Measurements from ENCODE around the gene FAM216B.
"Not testable (repeated sequence)": the region's sequence is repeated elsewhere in the genome, so short reads cannot be mapped to it uniquely, and the experiment has no call there.

The FAM216B gene

DNA sequence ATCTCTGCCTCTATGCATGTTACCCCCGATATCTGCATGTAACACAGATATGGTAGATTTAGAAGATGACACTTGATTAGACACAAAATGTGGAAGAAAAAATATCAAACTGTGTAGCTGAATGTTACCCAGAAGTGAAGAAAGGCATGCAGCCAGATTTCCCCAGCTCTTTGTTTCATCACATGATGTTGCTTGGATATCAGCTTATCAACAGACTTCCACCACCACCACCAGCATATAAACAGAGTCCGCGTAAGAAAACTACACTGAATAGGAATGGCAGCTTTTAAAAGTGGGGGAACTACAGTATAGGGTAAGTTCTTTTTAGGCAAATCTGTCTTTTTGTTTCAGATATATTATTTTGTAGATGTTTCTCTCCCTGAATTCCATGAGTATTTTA lies at the start of gene FAM216B:
FAM216B (plus strand) TSS at position 233 of the 400 bp plus-strand sequence. CDS start 2,484 bp downstream, outside the sequence.
- FAIRE-seq (no peak), DNase-seq (ENCODE audit: insufficient read length, low spot score) (no peak)

DNA sequence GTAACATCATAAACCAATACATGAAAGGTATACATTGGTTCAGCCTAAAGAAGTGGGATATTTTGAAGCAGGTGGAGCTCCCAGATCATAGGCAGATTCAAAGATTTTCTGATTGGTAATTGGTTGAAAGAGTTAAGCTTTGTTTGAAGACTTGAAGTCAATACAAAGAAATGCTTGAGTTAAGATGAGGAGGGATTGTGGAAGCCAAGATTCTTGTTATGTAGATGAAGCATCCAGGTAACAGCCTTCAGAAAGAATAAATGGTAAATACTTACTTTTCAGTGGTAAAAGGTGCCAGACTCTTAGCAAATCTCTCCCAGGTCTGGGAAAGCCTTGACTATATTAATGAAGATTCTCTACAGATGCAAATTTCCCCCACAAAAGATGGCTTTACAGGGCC lies 49.3 kb upstream of the FAM216B start:
- DNase-seq (ENCODE audit: insufficient read length, low spot score) (no peak), FAIRE-seq (no peak)

DNA sequence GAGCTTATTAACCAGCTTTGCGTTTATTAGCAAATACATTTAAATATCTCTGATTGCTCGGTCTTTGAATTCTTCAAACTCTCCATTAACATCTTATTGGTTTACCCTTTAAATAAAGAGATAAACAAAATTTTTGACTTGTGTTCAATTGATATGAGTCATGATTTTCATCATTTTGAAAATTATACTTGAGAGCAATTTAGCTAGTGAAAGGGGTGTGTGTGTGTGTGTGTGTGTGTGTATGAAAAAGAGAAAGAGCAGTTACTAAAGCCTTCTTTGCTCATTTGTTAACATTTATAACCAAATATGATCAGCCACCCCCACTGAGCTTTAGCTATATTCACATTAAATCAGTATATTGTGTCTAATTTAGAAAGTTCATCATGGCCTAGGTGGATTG lies 48.3 kb upstream of the FAM216B start:
- DNase-seq (ENCODE audit: insufficient read length, low spot score) (no peak), FAIRE-seq (no peak)

DNA sequence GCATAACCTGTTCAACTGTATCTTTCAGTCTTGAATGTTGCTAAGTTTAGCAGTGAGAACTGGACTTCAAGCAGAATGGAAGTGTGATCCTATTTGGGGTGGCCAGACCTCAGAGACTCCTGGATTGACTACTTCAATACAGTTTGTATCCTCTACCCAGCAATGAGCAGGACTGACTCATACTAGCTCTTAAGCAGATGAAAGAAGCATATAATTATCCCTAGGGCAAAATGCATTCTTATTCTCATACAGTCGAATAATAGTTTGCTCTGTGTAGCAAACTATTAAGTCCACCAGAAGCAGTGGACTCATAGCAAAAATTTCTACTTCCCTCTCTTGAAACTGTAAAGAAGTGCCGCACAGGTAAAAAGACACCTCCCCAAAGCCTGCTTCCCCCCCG lies 46.4 kb upstream of the FAM216B start:
- FAIRE-seq (no peak), DNase-seq (ENCODE audit: insufficient read length, low spot score) (no peak)

DNA sequence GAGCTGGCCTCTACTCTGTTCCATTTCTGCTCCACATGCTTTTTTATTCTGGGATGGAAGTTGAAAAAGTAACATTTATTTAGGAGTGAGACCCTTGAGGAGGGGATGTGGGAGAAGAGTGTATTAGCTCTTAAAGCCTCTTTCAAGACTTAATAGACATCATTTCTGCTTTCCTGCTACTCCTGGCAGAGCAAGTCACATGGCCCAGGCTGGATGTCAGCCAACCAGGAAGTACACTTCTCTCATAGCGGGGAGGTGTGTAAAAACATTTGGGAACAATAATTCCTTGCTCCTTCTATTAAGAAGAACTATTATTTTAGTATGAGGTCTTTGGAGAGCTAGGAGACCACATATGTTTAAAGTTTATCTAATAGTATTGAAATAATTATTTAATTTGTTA lies 40.6 kb upstream of the FAM216B start:
- DNase-seq (ENCODE audit: insufficient read length, low spot score) (no peak), FAIRE-seq (no peak)

DNA sequence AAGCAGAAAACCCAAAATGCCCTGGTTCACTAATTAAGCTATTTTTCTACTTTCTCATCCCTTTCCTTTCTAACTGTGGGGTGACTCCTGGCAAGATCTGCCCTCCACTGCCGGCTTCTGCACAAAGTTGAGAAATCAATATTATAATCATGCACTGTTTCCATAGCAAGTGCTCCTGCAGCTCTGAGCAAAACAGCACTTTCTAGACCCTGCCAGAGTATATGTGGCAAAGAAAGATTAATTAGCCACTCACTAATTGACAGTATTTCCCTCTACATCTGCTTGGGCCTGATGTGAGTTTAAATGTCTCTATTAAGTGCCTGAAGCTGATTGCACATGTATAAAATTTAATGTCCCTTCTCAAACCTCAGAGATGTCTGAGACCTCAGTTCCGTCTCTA lies 39.5 kb upstream of the FAM216B start:
- FAIRE-seq (no peak), DNase-seq (ENCODE audit: insufficient read length, low spot score) (no peak)

DNA sequence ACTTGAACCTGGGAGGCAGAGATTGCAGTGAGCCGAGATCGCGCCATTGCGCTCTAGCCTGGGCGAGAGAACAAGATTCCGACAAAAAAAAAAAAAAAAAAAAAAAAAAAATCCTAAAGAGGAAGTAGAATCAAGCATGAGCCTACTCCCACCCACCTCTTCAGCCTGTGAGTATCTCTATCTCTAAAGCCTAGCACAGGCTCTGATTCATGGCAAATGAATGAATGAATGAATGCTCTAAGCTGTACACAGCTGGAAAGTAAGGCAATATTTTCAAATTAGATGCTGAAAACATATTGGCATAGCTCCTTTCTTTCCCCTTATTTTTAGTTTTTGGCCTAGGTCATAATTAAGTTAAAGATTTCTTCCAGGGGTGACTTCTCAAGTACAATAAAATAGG lies 35.7 kb upstream of the FAM216B start:
- no peak for FAIRE-seq

DNA sequence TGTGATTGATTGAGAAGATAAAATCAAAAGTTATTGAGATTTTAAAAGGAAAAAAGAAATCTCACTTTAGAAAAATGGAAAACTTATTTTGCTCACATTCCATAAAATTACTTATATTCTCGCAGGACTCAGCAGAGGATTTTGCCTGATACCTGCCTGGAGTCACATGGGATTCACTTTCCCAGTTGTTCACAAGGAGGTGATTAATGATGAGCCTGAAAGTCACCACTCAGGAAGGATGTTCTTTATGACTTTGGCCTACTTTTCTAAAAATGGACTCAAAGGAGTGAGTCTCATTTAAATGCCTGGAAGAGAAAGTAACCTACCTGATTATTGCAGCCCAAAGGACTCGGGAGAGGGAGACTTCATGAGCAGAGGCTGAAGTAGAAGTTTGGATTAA lies 34.5 kb upstream of the FAM216B start:
- no peak for DNase-seq (ENCODE audit: insufficient read length, low spot score)
- FAIRE-seq = no peak

More for the DNA sequence above, 35.7 kb upstream of the FAM216B start:
- DNase-seq (ENCODE audit: insufficient read length, low spot score) = no peak

DNA sequence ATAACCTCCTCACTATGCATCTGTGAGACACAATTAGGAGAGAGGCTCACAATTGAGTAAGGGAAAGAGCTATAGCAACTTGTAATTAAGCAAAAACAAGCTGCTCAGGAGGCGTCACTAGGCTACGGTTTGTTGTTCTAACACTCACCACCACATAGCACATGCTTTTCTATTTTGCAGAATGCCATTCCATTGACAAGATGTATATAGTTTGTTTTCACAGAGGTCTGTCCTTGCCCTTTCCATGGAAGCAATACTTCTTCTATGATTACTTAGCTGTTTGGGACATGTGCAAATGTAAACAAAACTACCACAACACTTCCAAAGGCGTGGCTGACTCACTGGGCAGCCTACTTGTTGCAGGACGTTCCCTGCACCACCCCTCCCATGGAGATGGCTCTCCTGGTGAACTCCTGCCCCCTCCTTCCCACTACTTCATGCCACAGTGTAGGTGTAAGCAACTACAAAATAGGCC lies 33.9 kb upstream of the FAM216B start:
- FAIRE-seq = peak; percentile 26
- peak; percentile 13 for DNase-seq (ENCODE audit: insufficient read length, low spot score)

DNA sequence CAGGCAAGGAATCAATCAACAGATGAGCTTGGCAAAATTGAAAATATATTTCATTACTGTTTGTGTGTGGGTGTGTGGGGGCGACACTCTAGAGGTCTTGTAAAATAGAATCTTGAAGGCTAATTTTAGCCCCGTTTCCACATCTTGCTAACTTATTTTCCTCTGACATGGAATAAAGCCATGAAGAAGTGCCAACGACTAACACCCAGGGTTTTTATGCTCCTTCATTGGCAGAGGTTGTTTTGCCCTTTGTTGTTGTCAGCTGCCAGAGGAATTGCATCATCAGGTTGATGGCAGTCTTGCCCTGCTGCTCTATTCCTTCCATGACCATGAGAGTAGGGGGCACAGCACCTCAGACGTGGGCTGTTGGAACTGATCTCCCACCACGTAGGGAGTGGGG lies 30.6 kb upstream of the FAM216B start:
- no peak for FAIRE-seq
- DNase-seq (ENCODE audit: insufficient read length, low spot score) = no peak

DNA sequence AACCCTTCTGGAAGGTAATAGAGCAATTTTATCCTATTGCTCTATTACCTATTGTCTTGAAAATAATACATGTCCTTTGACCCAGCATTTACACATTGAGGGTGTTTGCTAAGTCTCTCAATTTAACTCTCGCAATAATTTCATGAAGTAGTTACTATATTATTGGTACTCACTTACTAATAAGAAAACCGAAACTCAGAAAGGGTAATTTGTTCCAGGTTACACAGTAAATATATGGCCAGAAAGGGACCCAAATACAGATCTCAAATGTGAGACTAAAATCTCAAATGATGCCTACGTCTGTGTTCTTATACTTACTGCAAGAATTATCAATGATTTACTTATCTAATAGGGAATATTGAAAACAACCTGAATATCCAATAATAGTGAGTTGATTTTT lies 29.7 kb upstream of the FAM216B start:
- FAIRE-seq = no peak
- no peak for DNase-seq (ENCODE audit: insufficient read length, low spot score)

DNA sequence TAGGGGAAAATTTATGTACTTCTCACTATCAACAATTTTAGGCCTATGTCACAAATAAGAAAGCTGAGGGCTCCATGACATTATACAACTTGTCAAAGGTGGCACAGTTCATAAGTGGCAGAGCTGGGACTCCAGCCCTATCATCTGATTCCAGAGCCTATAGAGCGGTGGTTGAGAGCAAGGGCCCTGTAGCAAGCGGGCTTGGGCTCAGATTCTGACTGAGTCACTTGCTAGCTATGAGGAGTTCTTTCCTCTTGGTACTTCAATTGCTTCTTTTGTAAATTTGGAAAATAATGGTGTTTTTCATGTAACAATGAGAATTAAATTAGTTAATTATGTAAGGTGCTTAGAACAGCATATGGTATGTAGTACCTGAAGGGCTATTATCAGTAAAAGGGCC lies 28.7 kb upstream of the FAM216B start:
- FAIRE-seq = no peak

DNA sequence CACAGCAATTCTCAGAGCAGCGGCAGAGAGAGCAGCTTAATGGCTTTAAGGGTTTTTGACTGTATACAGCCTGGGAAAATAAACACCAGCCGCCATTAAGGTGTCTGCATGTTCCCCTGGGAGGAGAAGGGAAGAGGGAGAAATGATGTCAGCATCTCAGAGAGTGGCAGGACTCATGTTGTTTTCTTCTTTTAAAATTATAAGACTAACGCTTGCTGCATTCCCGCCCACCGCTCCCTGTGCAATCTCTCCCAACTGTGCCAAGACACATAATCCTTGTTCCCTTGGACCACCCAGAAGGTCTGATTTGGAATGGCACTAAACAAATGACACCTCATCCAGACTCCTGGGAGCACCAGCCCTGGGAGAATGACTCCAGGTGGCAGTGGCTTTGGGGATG lies 27.7 kb upstream of the FAM216B start:
- FAIRE-seq (no peak), DNase-seq (ENCODE audit: insufficient read length, low spot score) (no peak)

More for the DNA sequence above, 28.7 kb upstream of the FAM216B start:
- DNase-seq (ENCODE audit: insufficient read length, low spot score) = no peak

DNA sequence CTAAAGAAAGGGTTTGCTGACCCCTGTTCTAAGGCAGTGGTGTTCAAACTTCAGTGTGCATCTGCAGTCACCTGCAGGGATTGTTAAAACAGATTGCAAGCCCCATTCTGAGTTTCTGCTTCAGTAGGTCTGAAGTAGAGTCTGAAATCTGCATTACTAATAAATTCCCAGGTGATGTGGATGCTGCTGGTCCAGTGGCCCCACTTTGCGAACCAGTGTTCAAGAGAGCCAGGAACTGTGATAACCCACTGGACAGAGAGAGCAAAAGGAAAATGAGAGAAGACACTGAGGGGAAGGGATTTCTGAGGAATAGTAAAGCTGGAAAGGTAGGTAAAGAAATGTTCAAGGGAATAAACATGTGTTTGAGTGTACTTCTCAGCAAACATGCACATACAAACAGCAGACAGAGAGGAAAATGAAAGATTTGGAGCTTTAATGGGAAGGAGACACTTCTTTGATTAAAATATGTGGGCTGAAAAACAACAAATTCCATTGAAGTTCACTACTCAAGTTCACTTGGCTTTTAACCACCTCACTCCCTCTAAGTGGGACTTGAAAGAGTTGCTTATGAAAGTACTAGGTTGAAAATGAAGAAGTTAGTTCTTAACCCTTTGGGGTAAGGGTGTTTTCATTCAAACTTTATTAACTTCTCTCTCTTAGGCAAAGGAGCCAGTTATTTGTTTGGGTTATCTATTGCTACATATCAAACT lies 26.4 kb upstream of the FAM216B start:
- DNase-seq (ENCODE audit: insufficient read length, low spot score) (no peak), FAIRE-seq (no peak)

DNA sequence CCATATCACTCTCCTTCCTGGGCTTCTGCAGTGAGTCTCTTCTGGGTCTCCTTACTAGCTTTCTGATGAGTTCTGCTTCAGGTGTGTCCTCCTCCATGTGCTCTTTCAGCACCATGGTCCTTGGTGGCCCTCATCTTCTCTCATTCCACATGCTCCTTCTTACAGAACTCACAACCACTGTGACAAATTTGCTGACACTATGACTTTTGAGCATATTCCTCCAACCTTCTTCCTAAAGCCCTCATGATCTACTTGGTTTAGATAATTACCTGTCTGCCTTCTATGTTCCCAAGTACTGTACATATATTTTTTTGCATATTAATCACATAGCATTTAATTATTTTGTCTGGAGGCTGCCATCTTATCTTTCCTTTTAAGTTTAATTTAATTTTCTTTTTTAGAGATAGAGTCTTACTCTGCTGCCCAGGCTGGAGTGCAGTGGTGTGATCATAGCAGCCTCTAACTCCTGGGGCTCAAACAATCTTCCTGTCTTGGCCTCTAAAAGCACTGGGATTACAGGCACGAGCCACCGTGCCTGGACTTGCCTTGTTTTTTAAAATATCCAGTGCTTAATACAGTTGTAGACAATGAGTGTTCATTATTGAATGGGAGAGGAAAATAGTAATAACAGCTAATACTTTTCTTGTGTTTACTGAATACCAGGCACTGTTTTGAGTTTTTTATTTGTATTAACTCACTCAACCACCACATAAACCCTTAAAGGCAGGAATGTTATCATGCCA lies 23.5 kb upstream of the FAM216B start:
- DNase-seq (ENCODE audit: insufficient read length, low spot score) (no peak), FAIRE-seq (no peak)

DNA sequence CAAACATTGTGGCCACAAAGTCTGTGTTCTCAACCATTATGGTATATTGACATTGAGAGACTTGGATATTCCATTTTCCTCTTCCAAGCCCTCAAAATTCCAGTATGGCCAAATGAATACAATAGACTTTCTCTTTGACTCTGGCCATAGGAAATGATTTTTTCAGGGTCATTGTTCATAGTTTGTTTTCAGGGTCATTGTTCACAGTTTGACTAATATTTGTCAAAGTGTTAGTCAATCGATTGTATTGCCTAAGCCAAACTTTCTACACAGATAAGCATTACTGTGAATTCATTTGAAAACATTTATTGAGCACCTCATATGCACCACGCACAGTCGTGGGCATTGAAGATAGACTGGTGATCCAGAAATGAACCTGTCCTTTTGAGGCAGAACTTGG lies 22.9 kb upstream of the FAM216B start:
- FAIRE-seq (no peak), DNase-seq (ENCODE audit: insufficient read length, low spot score) (no peak)

DNA sequence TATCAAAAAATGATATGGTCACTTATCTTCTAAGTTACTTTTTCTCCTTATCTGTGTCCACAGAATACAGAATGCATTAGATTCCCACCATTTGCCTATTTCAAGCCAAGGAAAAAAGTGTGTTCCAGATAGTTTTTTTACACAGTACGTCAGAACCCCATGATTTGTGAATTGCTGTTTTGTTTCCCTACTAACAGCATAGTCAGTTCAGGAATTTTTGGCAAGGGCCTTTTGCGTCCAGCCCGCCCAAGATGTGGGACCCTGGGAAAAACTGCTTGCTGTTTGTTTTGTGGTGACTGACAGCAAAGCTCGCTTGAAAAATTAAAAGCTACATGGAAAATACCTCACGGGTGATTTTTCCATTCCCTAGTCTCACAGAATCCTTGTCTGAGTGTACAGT lies 20.4 kb upstream of the FAM216B start:
- no peak for DNase-seq (ENCODE audit: insufficient read length, low spot score)
- FAIRE-seq = no peak

DNA sequence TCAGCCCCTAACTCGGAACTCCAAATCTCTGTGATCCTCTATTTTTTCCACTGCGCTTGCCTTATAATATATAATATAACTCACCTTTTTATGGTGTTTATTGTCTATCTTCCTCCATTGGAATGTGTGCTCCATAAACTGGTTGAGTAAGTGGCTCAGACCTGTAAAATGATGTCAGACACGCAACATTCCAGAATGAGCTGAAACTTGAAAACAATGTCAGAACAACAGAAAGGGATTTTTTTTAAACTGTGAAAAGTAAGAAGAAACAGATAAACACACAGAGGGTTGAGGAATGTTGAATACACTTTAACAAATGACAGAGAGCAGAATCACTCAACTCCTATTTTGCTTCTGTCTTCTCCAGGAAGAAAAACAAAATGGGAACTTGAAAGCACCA lies 19.1 kb upstream of the FAM216B start:
- no peak for FAIRE-seq

DNA sequence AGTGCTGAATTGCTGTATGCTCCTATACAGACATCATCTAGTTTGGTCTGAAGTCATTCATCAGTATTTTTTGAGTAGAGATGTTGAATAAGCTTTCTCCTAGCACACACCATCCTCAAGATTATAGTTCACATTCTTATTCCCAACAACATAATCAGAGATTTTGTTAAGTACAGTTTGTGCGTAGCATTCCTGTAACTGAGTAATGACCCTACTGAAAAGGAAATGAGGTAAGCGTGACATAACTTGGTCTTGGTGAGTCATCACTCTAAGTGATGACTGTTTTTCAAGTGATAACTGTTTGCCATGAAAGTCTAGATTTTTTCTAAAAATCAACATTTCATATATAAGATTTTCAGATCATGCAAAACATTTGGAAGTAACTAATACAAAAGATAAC lies 18.5 kb upstream of the FAM216B start:
- DNase-seq (ENCODE audit: insufficient read length, low spot score) (peak; percentile 8), FAIRE-seq (no peak)

More for the DNA sequence above, 19.1 kb upstream of the FAM216B start:
- DNase-seq (ENCODE audit: insufficient read length, low spot score) = no peak

DNA sequence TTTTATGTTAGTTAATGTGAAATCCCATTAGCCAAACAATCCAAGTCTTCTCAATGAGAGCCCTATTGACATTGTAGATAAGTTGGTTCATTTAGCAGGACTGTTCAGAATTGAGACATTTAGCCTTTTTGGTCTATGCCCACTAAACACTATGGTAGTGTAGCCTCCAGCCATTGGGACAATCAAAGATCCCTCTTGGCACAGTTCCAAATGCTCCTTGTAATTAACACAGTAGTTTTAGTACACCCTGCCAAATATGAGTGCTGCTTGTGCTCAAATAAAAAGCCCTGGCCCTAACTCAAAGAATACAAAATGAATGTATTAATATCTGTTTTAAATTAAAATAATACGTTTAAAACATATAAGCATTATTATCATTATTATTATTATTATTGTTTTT lies 15.4 kb upstream of the FAM216B start:
- FAIRE-seq (no peak), DNase-seq (ENCODE audit: insufficient read length, low spot score) (no peak)

DNA sequence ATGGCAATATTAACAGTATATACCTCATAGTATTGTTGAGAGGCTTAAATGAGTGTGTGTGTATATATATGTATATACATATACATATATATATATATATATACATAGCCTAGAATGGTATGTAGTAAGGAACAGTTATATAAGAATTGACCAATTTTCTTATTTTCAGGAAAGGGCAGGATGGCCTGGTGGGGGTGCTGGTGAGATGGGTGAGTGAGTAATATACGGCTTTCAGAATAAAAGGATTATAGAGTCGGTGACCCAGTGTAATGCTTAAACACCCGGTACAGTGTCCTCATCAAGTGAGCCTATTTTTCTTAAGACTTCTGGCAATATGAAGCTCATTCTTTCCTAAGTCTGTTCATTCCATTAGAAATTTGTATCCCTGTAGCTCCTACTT lies 11.7 kb upstream of the FAM216B start:
- DNase-seq (ENCODE audit: insufficient read length, low spot score) = no peak

DNA sequence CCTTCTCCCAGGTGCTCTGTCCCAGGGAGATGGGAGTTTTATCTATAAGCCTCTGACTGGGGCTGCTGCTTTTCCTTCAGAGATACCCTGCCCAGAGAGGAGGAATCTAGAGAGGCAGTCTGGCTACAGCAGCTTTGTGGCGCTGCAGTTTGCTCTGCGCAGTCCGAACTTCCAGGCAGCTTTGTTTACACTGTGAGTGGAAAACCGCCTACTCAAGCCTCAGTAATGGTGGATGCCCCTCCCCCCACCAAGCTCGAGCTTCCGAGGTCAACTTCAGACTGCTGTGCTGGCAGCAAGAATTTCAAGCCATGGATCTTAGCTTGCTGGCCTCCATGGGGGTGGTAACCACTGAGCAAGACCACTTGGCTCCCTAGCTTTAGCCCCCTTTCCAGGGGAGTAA lies 4.8 kb upstream of the FAM216B start:
- FAIRE-seq; DNase-seq (ENCODE audit: insufficient read length, low spot score): not testable (repeated sequence)

More for the DNA sequence above, 11.7 kb upstream of the FAM216B start:
- no peak for FAIRE-seq
